GM18511 (cell line): ENCODE results near the gene ACSM5.

Experiments used
- ATAC-seq: cut with Tn5 transposase; IDR thresholded peaks from one replicate; pipeline ENCODE4 v1.9.1; 2021; ENCODE audit warnings: mild to moderate bottlenecking, moderate library complexity; ENCODE audit not compliant: unreplicated experiment

ACSM5 gene

GRCh38 chr16:20409398-20410120, at the start of gene ACSM5:
Gene ACSM5 (plus strand): TSS chr16:20409534. CDS start chr16:20411485, 1,951 bp downstream.
- ATAC-seq = no peak

GRCh38 chr16:20359997-20360396, 49.3 kb upstream of the ACSM5 start:
- ATAC-seq = no peak

- ATAC-seq = no peak
Measured at GRCh38 chr16:20363191-20363590, 46.1 kb upstream of the ACSM5 start.

- no peak for ATAC-seq
Measured at GRCh38 chr16:20364051-20364450, 45.3 kb upstream of the ACSM5 start.

GRCh38 chr16:20369452-20370054, 39.8 kb upstream of the ACSM5 start:
- ATAC-seq = no peak

GRCh38 chr16:20372701-20373100, 36.6 kb upstream of the ACSM5 start:
- no peak for ATAC-seq

- no peak for ATAC-seq
Measured at GRCh38 chr16:20377181-20377580, 32.2 kb upstream of the ACSM5 start.

GRCh38 chr16:20380782-20381181, 28.6 kb upstream of the ACSM5 start:
- no peak for ATAC-seq

- ATAC-seq = no peak
Measured at GRCh38 chr16:20382202-20382948, 27.0 kb upstream of the ACSM5 start.

- ATAC-seq = peak; percentile 59
Measured at GRCh38 chr16:20383106-20384029, 26.0 kb upstream of the ACSM5 start.

- no peak for ATAC-seq
Measured at GRCh38 chr16:20385844-20386832, 23.2 kb upstream of the ACSM5 start.

- ATAC-seq = no peak
Measured at GRCh38 chr16:20387978-20388377, 21.4 kb upstream of the ACSM5 start.

- no peak for ATAC-seq
Measured at GRCh38 chr16:20388854-20389253, 20.5 kb upstream of the ACSM5 start.

- ATAC-seq = no peak
Measured at GRCh38 chr16:20391045-20391444, 18.3 kb upstream of the ACSM5 start.

GRCh38 chr16:20393801-20394577, 15.3 kb upstream of the ACSM5 start:
- ATAC-seq = no peak

GRCh38 chr16:20395946-20396345, 13.4 kb upstream of the ACSM5 start:
- no peak for ATAC-seq

- ATAC-seq = no peak
Measured at GRCh38 chr16:20396846-20397467, 12.4 kb upstream of the ACSM5 start.

- ATAC-seq = no peak
Measured at GRCh38 chr16:20397468-20398074, 11.8 kb upstream of the ACSM5 start.
